Neuronal stem cell (in vitro differentiated cells): ENCODE results near the gene TSC1.

Experiments
- DNase-seq: peaks from one replicate; pipeline ENCODE4 v3.0.0-alpha.2; 2013; ENCODE audit warnings: low spot score
- H2AFZ ChIP-seq: one replicate; pipeline ENCODE4 v1.6.1; 2013; ENCODE audit warnings: mild to moderate bottlenecking, low read length, inconsistent platforms
- H2AK5ac ChIP-seq: 2 replicates; pipeline ENCODE4 v1.6.1; 2013; ENCODE audit warnings: low read depth, mild to moderate bottlenecking, inconsistent platforms, low read length, moderate library complexity, mixed read lengths
- H2BK120ac ChIP-seq: 2 replicates; pipeline ENCODE4 v1.6.1; 2013; ENCODE audit warnings: low read depth, mild to moderate bottlenecking, inconsistent platforms, low read length, moderate library complexity, mixed read lengths
- H2BK12ac ChIP-seq: one replicate; pipeline ENCODE4 v1.6.1; 2013; ENCODE audit warnings: low read length, inconsistent platforms
- H2BK15ac ChIP-seq: 2 replicates; pipeline ENCODE4 v1.6.1; 2013; ENCODE audit warnings: mild to moderate bottlenecking, low read length, inconsistent platforms, mixed read lengths
- H2BK5ac ChIP-seq: one replicate; pipeline ENCODE4 v1.6.1; 2013; ENCODE audit warnings: inconsistent platforms, mild to moderate bottlenecking, low read length, moderate library complexity
- H3K14ac ChIP-seq: one replicate; pipeline ENCODE4 v1.6.1; 2013; ENCODE audit warnings: low read length, inconsistent platforms
- H3K18ac ChIP-seq: 2 replicates; pipeline ENCODE4 v1.6.1; 2013; ENCODE audit warnings: low read length, inconsistent platforms
- H3K23ac ChIP-seq: 2 replicates; pipeline ENCODE4 v1.6.1; 2013; ENCODE audit warnings: low read depth, mild to moderate bottlenecking, mixed read lengths, low read length, inconsistent platforms; ENCODE audit not compliant: poor library complexity
- H3K27ac ChIP-seq: replicated peaks from 3 replicates; pipeline ENCODE4 v1.5.1; 2013; ENCODE audit warnings: low read length, inconsistent platforms
- H3K27me3 ChIP-seq, 3 experiments: 2 replicates each; pipeline ENCODE4 v1.6.1; 2013; ENCODE audit warnings: low read length in 3 of 3, mild to moderate bottlenecking in 2 of 3, inconsistent platforms in 1 of 3, low read depth in 1 of 3, mixed read lengths in 1 of 3, moderate library complexity in 1 of 3; ENCODE audit not compliant: control insufficient read depth in 3 of 3, insufficient read depth in 3 of 3
- H3K36me3 ChIP-seq, 2 donors: replicated peaks in 1 of 2; 2 replicates each; pipeline ENCODE4 v1.6.1; 2013; ENCODE audit warnings: low read length in 2 of 2; ENCODE audit not compliant: control insufficient read depth in 2 of 2, insufficient read depth in 2 of 2
- H3K4ac ChIP-seq: 2 replicates; pipeline ENCODE4 v1.6.1; 2013; ENCODE audit warnings: inconsistent platforms, mild to moderate bottlenecking, low read length, moderate library complexity
- H3K4me1 ChIP-seq, 2 donors: 1 replicate in 1 of 2; 2 replicates in 1 of 2; pipeline ENCODE4 v1.6.1; 2013; ENCODE audit warnings: low read length in 2 of 2, low read depth in 1 of 2; ENCODE audit not compliant: control insufficient read depth in 2 of 2, insufficient read depth in 1 of 2
- H3K4me2 ChIP-seq: one replicate; pipeline ENCODE4 v1.6.1; 2013; ENCODE audit warnings: mild to moderate bottlenecking, low read length, inconsistent platforms; ENCODE audit not compliant: insufficient read depth, poor library complexity, severe bottlenecking
- H3K4me3 ChIP-seq, 2 donors: 2 replicates each; pipeline ENCODE4 v1.5.1; 2013; ENCODE audit warnings: low read length in 2 of 2, mild to moderate bottlenecking in 2 of 2, inconsistent platforms in 1 of 2, moderate library complexity in 1 of 2
- H3K79me1 ChIP-seq: one replicate; pipeline ENCODE4 v1.6.1; 2013; ENCODE audit warnings: low read depth, mild to moderate bottlenecking, inconsistent platforms, low read length, moderate library complexity
- H3K9ac ChIP-seq: one replicate; pipeline ENCODE4 v1.6.1; 2013; ENCODE audit warnings: mild to moderate bottlenecking, low read depth, low read length, inconsistent platforms; ENCODE audit not compliant: poor library complexity
- H3K9me3 ChIP-seq, 2 donors: replicated peaks in 1 of 2; 2 replicates each; pipeline versions ENCODE3 to v1.6.1; 2013; ENCODE audit warnings: low read length in 2 of 2, mild to moderate bottlenecking in 2 of 2, inconsistent platforms in 1 of 2, low read depth in 1 of 2, mixed read lengths in 1 of 2, moderate library complexity in 1 of 2; ENCODE audit not compliant: control insufficient read depth in 2 of 2, insufficient read depth in 1 of 2
- H4K8ac ChIP-seq: one replicate; pipeline ENCODE4 v1.6.1; 2013; ENCODE audit warnings: low read depth, mild to moderate bottlenecking, inconsistent platforms, low read length, moderate library complexity
- H4K91ac ChIP-seq: one replicate; pipeline ENCODE4 v1.6.1; 2013; ENCODE audit warnings: low read length, low read depth, mild to moderate bottlenecking, inconsistent platforms; ENCODE audit not compliant: poor library complexity
- WGBS, 2 donors: extraction: QIAGEN DNeasy Blood & Tissue Kit; methylation state at CpG; one replicate each; pipeline ENCODE4 v1.1.7; 2013; ENCODE audit warnings: missing lambda C conversion rate in 2 of 2, mixed read lengths in 1 of 2; ENCODE audit not compliant: insufficient read length in 2 of 2, insufficient replicate concordance in 1 of 2; ENCODE audit errors: extremely low coverage in 2 of 2; 5-methylcytosine and 5-hydroxymethylcytosine counted together

The TSC1 gene

DNA sequence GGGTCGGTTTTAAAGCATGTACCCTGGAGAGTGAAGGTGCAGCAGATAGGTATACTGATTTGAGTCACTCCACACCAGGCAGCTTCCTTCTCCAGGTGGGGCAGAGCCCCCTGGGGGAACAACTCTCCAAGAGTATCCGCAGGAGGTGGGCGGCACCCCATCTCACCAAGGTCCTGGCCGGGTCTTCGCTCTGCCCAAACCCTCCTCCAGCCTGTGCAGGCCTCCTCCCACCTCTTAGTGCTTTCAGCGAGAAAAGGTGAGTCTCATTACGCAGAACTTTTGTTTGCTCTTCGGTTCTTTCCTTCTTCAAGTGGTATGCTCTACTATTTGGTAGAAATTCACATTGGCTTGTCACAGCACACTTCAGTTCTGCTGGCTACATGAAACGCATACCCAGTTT is 52.0 kb downstream of the TSC1 start:
- Histone ChIP-seq H3K23ac (no peak overlapping the region), H3K9ac (no peak overlapping the region), H2AK5ac (no peak overlapping the region), H2BK15ac (no peak overlapping the region), H3K27ac (no peak overlapping the region), H4K8ac (no peak overlapping the region), H2BK12ac (no peak overlapping the region), H3K18ac (no peak overlapping the region), H3K9me3 (no peaks in the 10 kb centered on the region), H4K91ac (no peak overlapping the region), H3K79me1 (no peaks in the 10 kb centered on the region), H2AFZ (no peak overlapping the region), H3K27me3 (no peaks in the 10 kb centered on the region), H3K4me2 (no peak overlapping the region), H3K4ac (no peak overlapping the region), H3K14ac (no peak overlapping the region), H2BK120ac (no peak overlapping the region), H3K4me3 (no peak overlapping the region), H3K4me1 (no peaks in the 10 kb centered on the region), H3K36me3 (peaks cover 18 to 70% of the 10 kb centered on the region in 2 donors), H2BK5ac (no peak overlapping the region)
- no peak for DNase-seq
- WGBS, 2 donors = no CpG with 5 or more reads among the region's 9 CpGs

- no peak overlapping the region for H4K8ac ChIP-seq
These were observed 56.3 kb downstream of the TSC1 start for GRCh38 chr9:132888151-132888550.

GRCh38 chr9:132887181-132888120 is 57.0 kb downstream of the TSC1 start:
- Histone ChIP-seq H4K91ac (no peak overlapping the region), H4K8ac (no peak overlapping the region), H2AFZ (no peak overlapping the region), H3K79me1 (no peaks in the 10 kb centered on the region), H3K23ac (peak overlapping the region; percentile 49), H3K4me1 (peaks cover 1 to 6% of the 10 kb centered on the region in 2 donors), H2AK5ac (peak overlapping the region; percentile 10), H3K9me3 (no peaks in the 10 kb centered on the region), H3K4me3 (no peak overlapping the region), H3K4ac (no peak overlapping the region), H3K9ac (no peak overlapping the region), H2BK5ac (peak overlapping the region; percentile 2), H3K27me3 (no peaks in the 10 kb centered on the region), H3K18ac (no peak overlapping the region), H3K27ac (no peak overlapping the region), H2BK12ac (peak overlapping the region; percentile 63), H2BK15ac (no peak overlapping the region), H3K36me3 (peaks cover 0 to 22% of the 10 kb centered on the region in 2 donors), H2BK120ac (no peak overlapping the region), H3K14ac (no peak overlapping the region), H3K4me2 (no peak overlapping the region)
- no peak for DNase-seq
- WGBS, 2 donors = no CpG with 5 or more reads among the region's 18 CpGs

More at GRCh38 chr9:132888151-132888550, 56.3 kb downstream of the TSC1 start:
- no peak overlapping the region for H2AK5ac ChIP-seq
- DNase-seq = no peak
- peaks cover 0 to 29% of the 10 kb centered on the region in 2 donors for H3K36me3 ChIP-seq
- H3K4me2 ChIP-seq = no peak overlapping the region
- no peak overlapping the region for H3K27ac ChIP-seq
- no CpG with 5 or more reads among the region's 18 CpGs for whole genome bisulfite sequencing, 2 donors
- peaks cover 0 to 2% of the 10 kb centered on the region in 2 donors for H3K4me1 ChIP-seq
- no peak overlapping the region for H2AFZ ChIP-seq
- H3K79me1 ChIP-seq = no peaks in the 10 kb centered on the region
- H3K14ac ChIP-seq = no peak overlapping the region
- no peaks in the 10 kb centered on the region for H3K27me3 ChIP-seq
- no peak overlapping the region for H4K91ac ChIP-seq
- H2BK15ac ChIP-seq = no peak overlapping the region
- peak overlapping the region; percentile 63 for H2BK12ac ChIP-seq
- H3K23ac ChIP-seq = peak overlapping the region; percentile 49
- peak overlapping the region; percentile 19 for H3K18ac ChIP-seq
- no peak overlapping the region for H3K9ac ChIP-seq
- no peaks in the 10 kb centered on the region for H3K9me3 ChIP-seq
- H2BK120ac ChIP-seq = no peak overlapping the region
- H3K4ac ChIP-seq = no peak overlapping the region
- peak overlapping the region; percentile 2 for H2BK5ac ChIP-seq
- no peak overlapping the region for H3K4me3 ChIP-seq

DNA sequence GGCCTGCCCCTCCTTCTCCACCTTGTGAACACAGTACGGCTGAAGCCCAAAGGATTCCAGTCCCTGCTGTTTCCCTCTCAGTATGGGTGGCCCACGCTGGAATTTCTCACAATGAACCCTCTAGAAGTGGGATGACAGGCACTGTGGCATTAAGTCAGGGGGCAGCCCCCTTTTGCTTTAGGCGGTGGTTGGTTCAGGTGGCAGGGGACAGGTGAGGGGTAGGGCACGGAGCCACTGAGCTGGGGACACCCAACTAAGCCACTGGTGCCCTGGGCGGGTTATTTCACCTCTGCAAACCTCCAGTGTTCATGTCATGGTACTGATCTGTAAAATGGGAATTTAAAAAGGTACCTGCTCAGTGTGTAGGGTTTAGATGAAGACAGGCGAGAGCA is 58.1 kb downstream of the TSC1 start:
- Histone ChIP-seq H3K36me3 (peaks cover 0 to 11% of the 10 kb centered on the region in 2 donors), H2BK5ac (no peak overlapping the region), H2AFZ (no peak overlapping the region)

More for the DNA sequence above, 58.1 kb downstream of the TSC1 start:
- H3K4ac ChIP-seq = no peak overlapping the region
- H3K14ac ChIP-seq = no peak overlapping the region
- no peak overlapping the region for H3K18ac ChIP-seq
- DNase-seq = no peak
- H3K23ac ChIP-seq = no peak overlapping the region
- H2BK12ac ChIP-seq = no peak overlapping the region
- no peaks in the 10 kb centered on the region for H3K79me1 ChIP-seq
- no peak overlapping the region for H3K27ac ChIP-seq
- no peak overlapping the region for H2AK5ac ChIP-seq
- no peak overlapping the region for H4K91ac ChIP-seq
- no peak overlapping the region for H3K4me2 ChIP-seq
- no peaks in the 10 kb centered on the region for H3K9me3 ChIP-seq
- H3K27me3 ChIP-seq = no peaks in the 10 kb centered on the region
- H4K8ac ChIP-seq = no peak overlapping the region
- peaks cover 2 to 6% of the 10 kb centered on the region in 2 donors for H3K4me1 ChIP-seq
- H2BK15ac ChIP-seq = no peak overlapping the region
- no CpG with 5 or more reads among the region's 6 CpGs for WGBS, 2 donors
- no peak overlapping the region for H3K4me3 ChIP-seq
- H3K9ac ChIP-seq = no peak overlapping the region
- no peak overlapping the region for H2BK120ac ChIP-seq
